Measurements from ENCODE around the gene COG5. TPM values are rescaled to one million over a fixed set of nuclear protein-coding genes. Genes with fewer than 3 reads are reported as not detected.

COG5 gene
- total and polyA plus RNA-seq, 2 of the 4 experiments (the other 2 are of a cell fraction): 18.5 to 27.4 TPM

- dilution Hi-C loops (cut with HindIII; ENCODE audit: low sequenced_read_pairs, unreplicated experiment): no loop called here
- Histone ChIP-seq H3K9me3 (ENCODE audit: control insufficient read depth, insufficient read depth, low read length) (no peaks in the 10 kb centered on the region), H4K8ac (ENCODE audit: low read depth in 2 of 2, low read length in 2 of 2) (no peak overlapping the region), H3K9ac (ENCODE audit: low read depth, low read length) (no peak overlapping the region), H4K20me1 (ENCODE audit: insufficient read depth, low read length) (peaks cover 1% of the 10 kb centered on the region; the same call in 1 of the 2 replicates), H4K91ac (ENCODE audit: insufficient read depth, low read depth, low read length) (no peak overlapping the region), H2AFZ (replicated peaks; ENCODE audit: low read length, poor library complexity) (no peak overlapping the region), H3K4me3 (ENCODE audit: insufficient read depth, low read depth, low read length) (no peak overlapping the region), H3K4me2 (ENCODE audit: low read depth, low read length) (0 out of 2 replicates have a peak overlapping the region, but pooled peaks have one; percentile 3), H2BK5ac (ENCODE audit: low read depth, low read length, poor library complexity, severe bottlenecking) (peak overlapping the region; percentile 71), H2AK9ac (replicated peaks; ENCODE audit: low read depth, low read length, poor library complexity) (no peak overlapping the region), H3K27ac (ENCODE audit: insufficient read depth, low read length) (no peak overlapping the region), H4K5ac (ENCODE audit: low read depth, low read length) (no peak overlapping the region), H3K14ac (replicated peaks; ENCODE audit: low read depth, low read length) (no peak overlapping the region), H3K56ac (ENCODE audit: extremely low read depth, insufficient read depth, low read length) (no peak overlapping the region), H2BK20ac (ENCODE audit: low read depth, low read length) (no peak overlapping the region), H3K27me3 (ENCODE audit: control insufficient read depth, insufficient read depth, low read length) (no peaks in the 10 kb centered on the region), H2BK15ac (ENCODE audit: low read depth, low read length) (no peak overlapping the region), H3K4ac (ENCODE audit: low read depth, low read length) (no peak overlapping the region), H3K4me1 (ENCODE audit: control insufficient read depth, insufficient read depth, low read length) (peaks cover 10% of the 10 kb centered on the region), H2BK120ac (ENCODE audit: low read depth, low read length) (no peak overlapping the region), H2AK5ac (ENCODE audit: low read depth, low read length) (no peak overlapping the region), H3K36me3 (ENCODE audit: control insufficient read depth, insufficient read depth, low read length) (peaks cover 24% of the 10 kb centered on the region), H3K18ac (ENCODE audit: low read depth, low read length) (no peak overlapping the region), H3K9me1 (ENCODE audit: insufficient read depth, low read length) (peaks cover 8% of the 10 kb centered on the region), H3K79me1 (ENCODE audit: low read depth in 1 of 2, low read length in 2 of 2) (peaks cover 13 to 25% of the 10 kb centered on the region in 2 experiments), H3K23ac (ENCODE audit: low read depth, low read length) (no peak overlapping the region)
- TF ChIP-seq USF2 (IDR thresholded peaks at IDR 0.05; ENCODE audit: low read depth, low read length): no peak
- TF ChIP-seq CEBPB (IDR thresholded peaks at IDR 0.05; ENCODE audit: low read depth, low read length): no peak
- no peak for TF ChIP-seq MAFK (IDR thresholded peaks at IDR 0.05; ENCODE audit: low read depth, low read length)
- TF ChIP-seq MXI1 (IDR thresholded peaks at IDR 0.05; ENCODE audit: borderline replicate concordance, low read depth, low read length): no peak
- POLR2A ChIA-PET (ENCODE audit: unreplicated experiment): interaction anchor here (0.6 kb wide), 1 partner anchor 10 kb away, joined by 5 read pairs; no protein-coding TSS in a partner anchor
- CTCF ChIA-PET: interaction anchor here (0.6 kb wide), 1 partner anchor 124 kb away, joined by 3 read pairs; no protein-coding TSS in a partner anchor
- WGBS, 2 experiments (ENCODE audit: extremely low coverage in 2 of 2, insufficient read length in 1 of 2): no CpG with 5 or more reads among the region's 4 CpGs
- ATAC-seq (ENCODE audit: low read depth) (peak; percentile 98), DNase-seq (peak; percentile 69)
- in situ Hi-C loops (cut with MboI; ENCODE audit: low sequenced_read_pairs): no loop called here
- intact Hi-C loops (cut with micrococcal nuclease): no loop called here
- no TSS peak for BruUV-seq (replicated peaks)
Observed at GRCh38 chr7:107185716-107186115, 378.0 kb downstream of the COG5 start.

Data from IMR-90 (cell line).